ENCODE data around the gene TMCC3.

Gene TMCC3

GRCh38 chr12:94638521-94638920 lies 11.8 kb downstream of the TMCC3 start:
- no peak for TF ChIP-seq CTCF (IDR thresholded peaks at IDR 0.05; ENCODE audit: insufficient read depth, low read length, poor library complexity, severe bottlenecking)
- no peaks in the 10 kb centered on the region; the same call in none of the 2 replicates for H3K36me3 ChIP-seq (ENCODE audit: control insufficient read depth, insufficient read depth, low read length)
- DNase-seq (ENCODE audit: extremely low read depth, insufficient read length) = no peak
- no peak overlapping the region for H3K4me3 ChIP-seq (replicated peaks; ENCODE audit: low read depth, low read length)
- no peaks in the 10 kb centered on the region for H3K27me3 ChIP-seq (replicated peaks; ENCODE audit: control insufficient read depth, insufficient read depth, low read length)

- H3K36me3 ChIP-seq (ENCODE audit: control insufficient read depth, insufficient read depth, low read length) = no peaks in the 10 kb centered on the region; the same call in none of the 2 replicates
- H3K27me3 ChIP-seq (replicated peaks; ENCODE audit: control insufficient read depth, insufficient read depth, low read length) = no peaks in the 10 kb centered on the region
- no peak for TF ChIP-seq CTCF (IDR thresholded peaks at IDR 0.05; ENCODE audit: insufficient read depth, low read length, poor library complexity, severe bottlenecking)
- H3K4me3 ChIP-seq (replicated peaks; ENCODE audit: low read depth, low read length) = no peak overlapping the region
- DNase-seq (ENCODE audit: extremely low read depth, insufficient read length) = no peak
Observed at GRCh38 chr12:94637390-94638113, 12.8 kb downstream of the TMCC3 start.

- DNase-seq (ENCODE audit: extremely low read depth, insufficient read length) = no peak
- Histone ChIP-seq H3K27me3 (replicated peaks; ENCODE audit: control insufficient read depth, insufficient read depth, low read length) (no peaks in the 10 kb centered on the region), H3K36me3 (ENCODE audit: control insufficient read depth, insufficient read depth, low read length) (no peaks in the 10 kb centered on the region; the same call in none of the 2 replicates), H3K4me3 (replicated peaks; ENCODE audit: low read depth, low read length) (no peak overlapping the region)
- TF ChIP-seq CTCF (IDR thresholded peaks at IDR 0.05; ENCODE audit: insufficient read depth, low read length, poor library complexity, severe bottlenecking) = no peak
Observed at GRCh38 chr12:94636462-94637085, 13.8 kb downstream of the TMCC3 start.

GRCh38 chr12:94634717-94635116 lies 15.6 kb downstream of the TMCC3 start:
- H3K36me3 ChIP-seq (ENCODE audit: control insufficient read depth, insufficient read depth, low read length) = no peaks in the 10 kb centered on the region; the same call in none of the 2 replicates
- H3K27me3 ChIP-seq (replicated peaks; ENCODE audit: control insufficient read depth, insufficient read depth, low read length) = no peaks in the 10 kb centered on the region
- no peak for TF ChIP-seq CTCF (IDR thresholded peaks at IDR 0.05; ENCODE audit: insufficient read depth, low read length, poor library complexity, severe bottlenecking)
- no peak for DNase-seq (ENCODE audit: extremely low read depth, insufficient read length)
- no peak overlapping the region for H3K4me3 ChIP-seq (replicated peaks; ENCODE audit: low read depth, low read length)

- Histone ChIP-seq H3K4me3 (replicated peaks; ENCODE audit: low read depth, low read length) (no peak overlapping the region), H3K36me3 (ENCODE audit: control insufficient read depth, insufficient read depth, low read length) (no peaks in the 10 kb centered on the region; the same call in none of the 2 replicates), H3K27me3 (replicated peaks; ENCODE audit: control insufficient read depth, insufficient read depth, low read length) (no peaks in the 10 kb centered on the region)
- no peak for DNase-seq (ENCODE audit: extremely low read depth, insufficient read length)
- TF ChIP-seq CTCF (IDR thresholded peaks at IDR 0.05; ENCODE audit: insufficient read depth, low read length, poor library complexity, severe bottlenecking) = no peak
Observed at GRCh38 chr12:94633401-94633800, 17.0 kb downstream of the TMCC3 start.
